GM23338 (cell line): Measurements from ENCODE around the gene ENTPD8. TPM values are rescaled to one million over a fixed set of nuclear protein-coding genes. Genes with fewer than 3 reads are reported as not detected.

Experiments
- ATAC-seq: fragments of 200-7000 bp; cut with Tn5 transposase; 3 replicates; pipeline ENCODE4 v1.9.1; 2020
- DNase-seq: peaks from one replicate; pipeline ENCODE4 v3.0.0-alpha.2; 2015; ENCODE audit warnings: low spot score
- H2AFZ ChIP-seq: fragments of 200-600 bp; sonication (generic); 2 replicates; pipeline ENCODE4 v1.8.0; 2016; ENCODE audit warnings: antibody characterized with exemption, mild to moderate bottlenecking, moderate library complexity
- H3F3A ChIP-seq: fragments of 200-600 bp; sonication (generic); replicated peaks from 2 replicates; pipeline ENCODE4 v1.8.0; 2017; ENCODE audit warnings: antibody characterized with exemption, mixed run types, low read depth
- H3K27ac ChIP-seq: fragments of 200-600 bp; sonication (generic); 2 replicates; pipeline ENCODE4 v1.6.1; 2016; ENCODE audit warnings: low read depth
- H3K27me3 ChIP-seq: fragments of 200-600 bp; sonication (generic); 2 replicates; pipeline ENCODE4 v1.8.0; 2016; ENCODE audit warnings: mild to moderate bottlenecking, mixed run types, moderate library complexity; ENCODE audit not compliant: insufficient read depth
- H3K36me3 ChIP-seq: fragments of 200-600 bp; sonication (generic); 2 replicates; pipeline ENCODE4 v1.8.0; 2016; ENCODE audit warnings: mild to moderate bottlenecking; ENCODE audit not compliant: insufficient read depth
- H3K4me1 ChIP-seq: fragments of 200-600 bp; sonication (generic); 2 replicates; pipeline ENCODE4 v1.8.0; 2016; ENCODE audit warnings: mild to moderate bottlenecking, moderate library complexity; ENCODE audit not compliant: insufficient read depth
- H3K4me2 ChIP-seq: fragments of 200-600 bp; sonication (generic); 2 replicates; pipeline ENCODE4 v1.7.1; 2017; ENCODE audit warnings: mixed run types
- H3K4me3 ChIP-seq: fragments of 200-600 bp; sonication (generic); 2 replicates; pipeline ENCODE4 v1.6.1; 2016; ENCODE audit warnings: mixed run types
- H3K79me2 ChIP-seq: fragments of 200-600 bp; sonication (generic); replicated peaks from 2 replicates; pipeline ENCODE4 v1.8.0; 2017; ENCODE audit warnings: mild to moderate bottlenecking; ENCODE audit not compliant: insufficient read depth
- H3K9me2 ChIP-seq: fragments of 200-600 bp; sonication (generic); 2 replicates; pipeline ENCODE4 v1.8.0; 2017; ENCODE audit not compliant: insufficient read depth
- H4K20me1 ChIP-seq: fragments of 200-600 bp; sonication (generic); replicated peaks from 2 replicates; pipeline ENCODE4 v1.8.0; 2017; ENCODE audit warnings: mild to moderate bottlenecking; ENCODE audit not compliant: insufficient read depth
- H3K27ac Mint-ChIP-seq: 2 replicates; pipeline ENCODE4 v1.8.0; 2020; ENCODE audit warnings: inconsistent platforms, mild to moderate bottlenecking, moderate library complexity, mixed read lengths
- H3K27me3 Mint-ChIP-seq: 3 replicates; pipeline ENCODE4 v1.8.0; 2022; ENCODE audit warnings: low read depth, mild to moderate bottlenecking, moderate library complexity, mixed read lengths, inconsistent platforms; ENCODE audit not compliant: insufficient read depth, poor library complexity
- H3K36me3 Mint-ChIP-seq: 3 replicates; pipeline ENCODE4 v1.8.0; 2021; ENCODE audit warnings: low read depth, mild to moderate bottlenecking, inconsistent platforms, moderate library complexity, mixed read lengths
- H3K4me1 Mint-ChIP-seq: 3 replicates; pipeline ENCODE4 v1.8.0; 2020; ENCODE audit warnings: mild to moderate bottlenecking, inconsistent platforms, mixed read lengths
- H3K4me3 Mint-ChIP-seq: 3 replicates; pipeline ENCODE4 v1.8.0; 2021; ENCODE audit warnings: moderate library complexity, mild to moderate bottlenecking, inconsistent platforms, mixed read lengths
- H3K9me3 Mint-ChIP-seq: 3 replicates; pipeline ENCODE4 v1.8.0; 2020; ENCODE audit warnings: moderate library complexity, mild to moderate bottlenecking, inconsistent platforms, mixed read lengths
- CREB1 ChIP-seq: fragments of 250-450 bp; sonication (Bioruptor Pico); IDR thresholded peaks from 2 replicates; pipeline ENCODE4 v1.5.0; 2020; ENCODE audit warnings: low read depth, mild to moderate bottlenecking, moderate library complexity
- EZH2 ChIP-seq: fragments of 200-600 bp; sonication (generic); IDR thresholded peaks from one replicate; pipeline ENCODE4 v1.8.0; 2017; ENCODE audit warnings: antibody characterized with exemption, mild to moderate bottlenecking, low read depth; ENCODE audit not compliant: unreplicated experiment
- EZH2phosphoT487 ChIP-seq: fragments of 200-600 bp; sonication (generic); IDR thresholded peaks from one replicate; pipeline ENCODE4 v1.8.1; 2018; ENCODE audit warnings: antibody characterized with exemption; ENCODE audit not compliant: unreplicated experiment
- JUNB ChIP-seq: IDR thresholded peaks from one replicate; pipeline ENCODE4 v1.6.1; 2016; ENCODE audit warnings: antibody characterized with exemption; ENCODE audit not compliant: unreplicated experiment
- NANOG ChIP-seq: IDR thresholded peaks from 2 replicates; pipeline ENCODE4 v1.6.1; 2016; ENCODE audit warnings: antibody characterized with exemption, borderline replicate concordance
- POLR2AphosphoS5 ChIP-seq: IDR thresholded peaks from 2 replicates; pipeline ENCODE4 v1.6.1; 2016; ENCODE audit warnings: antibody characterized with exemption, low read depth
- REST ChIP-seq: IDR thresholded peaks from one replicate; pipeline ENCODE4 v1.6.1; 2018; ENCODE audit warnings: antibody characterized with exemption; ENCODE audit not compliant: unreplicated experiment
- STAT1 ChIP-seq: IDR thresholded peaks from one replicate; pipeline ENCODE4 v1.6.1; 2016; ENCODE audit warnings: antibody characterized with exemption; ENCODE audit not compliant: unreplicated experiment
- ZNF114 ChIP-seq: fragments of 250-450 bp; sonication (Bioruptor Pico); IDR thresholded peaks from 2 replicates; pipeline ENCODE4 v1.5.0; 2020; ENCODE audit warnings: mild to moderate bottlenecking, moderate library complexity
- ZNF331 ChIP-seq: fragments of 250-450 bp; sonication (Bioruptor Pico); IDR thresholded peaks from 2 replicates; pipeline ENCODE4 v1.5.0; 2020; ENCODE audit warnings: low read depth, mild to moderate bottlenecking, moderate library complexity
- polyA plus RNA-seq: library from polyadenylated mRNA; unstranded; fragments of >200 nt; fragmentation: Nextera tagmentation; extraction: Ambion mirVana; gene quantifications from 2 replicates; pipeline ENCODE4 v1.2.1, GENCODE V29; 2016
- total RNA-seq: library from RNA; depleted of rRNA; stranded (reverse); fragments of >200 nt; shearing (Covaris generic); gene quantifications from 2 replicates; pipeline ENCODE4 v1.2.3, GENCODE V29; 2014
- TF ChIP-seq, protein P1 (sequence below), 2 experiments: fragments of 200-600 bp in 1 of 2; sonication (generic) in 1 of 2; conservative IDR thresholded peaks; 2 replicates each; pipeline versions ENCODE4 v1.5.1 to v1.6.1; 2016 to 2017; ENCODE audit warnings: antibody characterized with exemption in 2 of 2, low read depth in 2 of 2, mild to moderate bottlenecking in 2 of 2, moderate library complexity in 1 of 2
- TF ChIP-seq, protein P2 (sequence below): fragments of 250-450 bp; sonication (Bioruptor Pico); IDR thresholded peaks from 2 replicates; pipeline ENCODE4 v1.5.0; 2020; ENCODE audit warnings: mild to moderate bottlenecking, moderate library complexity
- TF ChIP-seq, protein P3 (sequence below): IDR thresholded peaks from 2 replicates; pipeline ENCODE4 v1.6.1; 2016; ENCODE audit warnings: antibody characterized with exemption

The ENTPD8 gene
- total and polyA plus RNA-seq, 2 experiments from 2014 or later: 0.42 to 0.89 TPM

DNA sequence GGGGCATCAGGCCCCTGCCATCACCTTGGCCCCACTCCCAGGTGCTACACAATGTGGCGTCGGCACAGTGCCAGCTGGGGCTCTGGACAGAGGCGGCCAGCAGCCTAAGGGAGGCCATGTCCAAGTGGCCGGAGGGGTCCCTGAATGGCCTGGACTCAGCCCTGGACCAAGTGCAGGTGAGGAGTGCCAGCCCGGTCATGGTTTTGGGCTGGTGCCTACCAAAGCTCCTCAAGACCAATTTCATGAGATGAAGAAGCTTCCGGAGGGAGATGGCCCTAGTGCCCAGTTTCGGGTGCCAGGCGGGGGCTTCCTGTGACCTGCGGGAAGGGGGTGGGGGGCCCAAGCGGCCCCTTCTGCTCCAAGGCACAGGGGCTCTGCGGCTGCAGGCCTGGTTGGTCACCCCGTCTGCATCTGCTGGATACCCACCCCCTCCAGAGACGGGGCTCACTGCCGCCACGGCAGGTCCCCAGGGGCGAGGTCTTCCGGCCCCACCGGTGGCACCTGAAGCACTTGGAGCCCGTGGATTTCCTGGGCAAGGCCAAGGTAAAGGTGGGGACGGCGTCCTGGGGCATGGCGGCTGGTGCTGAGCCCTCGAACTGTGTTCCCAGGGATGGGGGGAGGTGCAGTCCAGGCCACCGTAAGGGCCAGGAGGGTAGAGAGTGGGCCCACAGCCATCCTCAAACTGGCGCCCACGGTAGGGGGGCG is 12.2 kb downstream of the ENTPD8 start:
- H3K27ac ChIP-seq: no peak overlapping the region
- no peaks in the 10 kb centered on the region; the same call in 1 of the 2 replicates for H3F3A ChIP-seq
- H3K4me2 ChIP-seq: no peak overlapping the region
- no peaks in the 10 kb centered on the region for H3K9me2 ChIP-seq
- H2AFZ ChIP-seq: no peak overlapping the region
- no peak for TF ChIP-seq NANOG
- TF ChIP-seq JUNB: no peak
- no peak for TF ChIP-seq EZH2phosphoT487
- TF ChIP-seq, protein P1, sequence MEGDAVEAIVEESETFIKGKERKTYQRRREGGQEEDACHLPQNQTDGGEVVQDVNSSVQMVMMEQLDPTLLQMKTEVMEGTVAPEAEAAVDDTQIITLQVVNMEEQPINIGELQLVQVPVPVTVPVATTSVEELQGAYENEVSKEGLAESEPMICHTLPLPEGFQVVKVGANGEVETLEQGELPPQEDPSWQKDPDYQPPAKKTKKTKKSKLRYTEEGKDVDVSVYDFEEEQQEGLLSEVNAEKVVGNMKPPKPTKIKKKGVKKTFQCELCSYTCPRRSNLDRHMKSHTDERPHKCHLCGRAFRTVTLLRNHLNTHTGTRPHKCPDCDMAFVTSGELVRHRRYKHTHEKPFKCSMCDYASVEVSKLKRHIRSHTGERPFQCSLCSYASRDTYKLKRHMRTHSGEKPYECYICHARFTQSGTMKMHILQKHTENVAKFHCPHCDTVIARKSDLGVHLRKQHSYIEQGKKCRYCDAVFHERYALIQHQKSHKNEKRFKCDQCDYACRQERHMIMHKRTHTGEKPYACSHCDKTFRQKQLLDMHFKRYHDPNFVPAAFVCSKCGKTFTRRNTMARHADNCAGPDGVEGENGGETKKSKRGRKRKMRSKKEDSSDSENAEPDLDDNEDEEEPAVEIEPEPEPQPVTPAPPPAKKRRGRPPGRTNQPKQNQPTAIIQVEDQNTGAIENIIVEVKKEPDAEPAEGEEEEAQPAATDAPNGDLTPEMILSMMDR (conservative IDR thresholded peaks at IDR 0.05; ENCODE audit: low read depth in 2 of 2): no peak
- no peak for TF ChIP-seq ZNF114 (CRISPR knock-in tag)
- no peak for TF ChIP-seq REST
- TF ChIP-seq, protein P2, sequence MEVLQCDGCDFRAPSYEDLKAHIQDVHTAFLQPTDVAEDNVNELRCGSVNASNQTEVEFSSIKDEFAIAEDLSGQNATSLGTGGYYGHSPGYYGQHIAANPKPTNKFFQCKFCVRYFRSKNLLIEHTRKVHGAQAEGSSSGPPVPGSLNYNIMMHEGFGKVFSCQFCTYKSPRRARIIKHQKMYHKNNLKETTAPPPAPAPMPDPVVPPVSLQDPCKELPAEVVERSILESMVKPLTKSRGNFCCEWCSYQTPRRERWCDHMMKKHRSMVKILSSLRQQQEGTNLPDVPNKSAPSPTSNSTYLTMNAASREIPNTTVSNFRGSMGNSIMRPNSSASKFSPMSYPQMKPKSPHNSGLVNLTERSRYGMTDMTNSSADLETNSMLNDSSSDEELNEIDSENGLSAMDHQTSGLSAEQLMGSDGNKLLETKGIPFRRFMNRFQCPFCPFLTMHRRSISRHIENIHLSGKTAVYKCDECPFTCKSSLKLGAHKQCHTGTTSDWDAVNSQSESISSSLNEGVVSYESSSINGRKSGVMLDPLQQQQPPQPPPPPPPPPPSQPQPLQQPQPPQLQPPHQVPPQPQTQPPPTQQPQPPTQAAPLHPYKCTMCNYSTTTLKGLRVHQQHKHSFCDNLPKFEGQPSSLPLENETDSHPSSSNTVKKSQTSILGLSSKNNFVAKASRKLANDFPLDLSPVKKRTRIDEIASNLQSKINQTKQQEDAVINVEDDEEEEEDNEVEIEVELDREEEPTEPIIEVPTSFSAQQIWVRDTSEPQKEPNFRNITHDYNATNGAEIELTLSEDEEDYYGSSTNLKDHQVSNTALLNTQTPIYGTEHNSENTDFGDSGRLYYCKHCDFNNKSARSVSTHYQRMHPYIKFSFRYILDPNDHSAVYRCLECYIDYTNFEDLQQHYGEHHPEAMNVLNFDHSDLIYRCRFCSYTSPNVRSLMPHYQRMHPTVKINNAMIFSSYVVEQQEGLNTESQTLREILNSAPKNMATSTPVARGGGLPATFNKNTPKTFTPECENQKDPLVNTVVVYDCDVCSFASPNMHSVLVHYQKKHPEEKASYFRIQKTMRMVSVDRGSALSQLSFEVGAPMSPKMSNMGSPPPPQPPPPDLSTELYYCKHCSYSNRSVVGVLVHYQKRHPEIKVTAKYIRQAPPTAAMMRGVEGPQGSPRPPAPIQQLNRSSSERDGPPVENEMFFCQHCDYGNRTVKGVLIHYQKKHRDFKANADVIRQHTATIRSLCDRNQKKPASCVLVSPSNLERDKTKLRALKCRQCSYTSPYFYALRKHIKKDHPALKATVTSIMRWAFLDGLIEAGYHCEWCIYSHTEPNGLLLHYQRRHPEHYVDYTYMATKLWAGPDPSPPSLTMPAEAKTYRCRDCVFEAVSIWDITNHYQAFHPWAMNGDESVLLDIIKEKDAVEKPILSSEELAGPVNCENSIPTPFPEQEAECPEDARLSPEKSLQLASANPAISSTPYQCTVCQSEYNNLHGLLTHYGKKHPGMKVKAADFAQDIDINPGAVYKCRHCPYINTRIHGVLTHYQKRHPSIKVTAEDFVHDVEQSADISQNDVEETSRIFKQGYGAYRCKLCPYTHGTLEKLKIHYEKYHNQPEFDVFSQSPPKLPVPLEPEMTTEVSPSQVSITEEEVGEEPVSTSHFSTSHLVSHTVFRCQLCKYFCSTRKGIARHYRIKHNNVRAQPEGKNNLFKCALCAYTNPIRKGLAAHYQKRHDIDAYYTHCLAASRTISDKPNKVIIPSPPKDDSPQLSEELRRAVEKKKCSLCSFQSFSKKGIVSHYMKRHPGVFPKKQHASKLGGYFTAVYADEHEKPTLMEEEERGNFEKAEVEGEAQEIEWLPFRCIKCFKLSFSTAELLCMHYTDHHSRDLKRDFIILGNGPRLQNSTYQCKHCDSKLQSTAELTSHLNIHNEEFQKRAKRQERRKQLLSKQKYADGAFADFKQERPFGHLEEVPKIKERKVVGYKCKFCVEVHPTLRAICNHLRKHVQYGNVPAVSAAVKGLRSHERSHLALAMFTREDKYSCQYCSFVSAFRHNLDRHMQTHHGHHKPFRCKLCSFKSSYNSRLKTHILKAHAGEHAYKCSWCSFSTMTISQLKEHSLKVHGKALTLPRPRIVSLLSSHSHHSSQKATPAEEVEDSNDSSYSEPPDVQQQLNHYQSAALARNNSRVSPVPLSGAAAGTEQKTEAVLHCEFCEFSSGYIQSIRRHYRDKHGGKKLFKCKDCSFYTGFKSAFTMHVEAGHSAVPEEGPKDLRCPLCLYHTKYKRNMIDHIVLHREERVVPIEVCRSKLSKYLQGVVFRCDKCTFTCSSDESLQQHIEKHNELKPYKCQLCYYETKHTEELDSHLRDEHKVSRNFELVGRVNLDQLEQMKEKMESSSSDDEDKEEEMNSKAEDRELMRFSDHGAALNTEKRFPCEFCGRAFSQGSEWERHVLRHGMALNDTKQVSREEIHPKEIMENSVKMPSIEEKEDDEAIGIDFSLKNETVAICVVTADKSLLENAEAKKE (CRISPR knock-in tag): no peak
- no peak for TF ChIP-seq ZNF331 (CRISPR knock-in tag)
- TF ChIP-seq, protein P3, sequence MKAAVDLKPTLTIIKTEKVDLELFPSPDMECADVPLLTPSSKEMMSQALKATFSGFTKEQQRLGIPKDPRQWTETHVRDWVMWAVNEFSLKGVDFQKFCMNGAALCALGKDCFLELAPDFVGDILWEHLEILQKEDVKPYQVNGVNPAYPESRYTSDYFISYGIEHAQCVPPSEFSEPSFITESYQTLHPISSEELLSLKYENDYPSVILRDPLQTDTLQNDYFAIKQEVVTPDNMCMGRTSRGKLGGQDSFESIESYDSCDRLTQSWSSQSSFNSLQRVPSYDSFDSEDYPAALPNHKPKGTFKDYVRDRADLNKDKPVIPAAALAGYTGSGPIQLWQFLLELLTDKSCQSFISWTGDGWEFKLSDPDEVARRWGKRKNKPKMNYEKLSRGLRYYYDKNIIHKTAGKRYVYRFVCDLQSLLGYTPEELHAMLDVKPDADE: no peak
- no peak for TF ChIP-seq CREB1 (CRISPR knock-in tag)
- no peak for TF ChIP-seq STAT1
- no peak for TF ChIP-seq EZH2
- no peak for TF ChIP-seq POLR2AphosphoS5
- Mint-ChIP-seq H3K27me3 (peaks cover 7% of the 10 kb centered on the region), H3K9me3 (no peaks in the 10 kb centered on the region), H3K4me1 (no peaks in the 10 kb centered on the region), H3K4me3 (no peak overlapping the region), H3K27ac (no peak overlapping the region), H3K36me3 (no peaks in the 10 kb centered on the region)
- no peaks in the 10 kb centered on the region for H3K36me3 ChIP-seq
- H4K20me1 ChIP-seq: no peaks in the 10 kb centered on the region
- no peak overlapping the region for H3K4me3 ChIP-seq
- no peaks in the 10 kb centered on the region for H3K79me2 ChIP-seq
- H3K4me1 ChIP-seq: no peaks in the 10 kb centered on the region
- no peak for ATAC-seq
- no peak for DNase-seq
- H3K27me3 ChIP-seq: peaks cover 6% of the 10 kb centered on the region
